ENCODE measurements around the gene C16orf46. TPM values are rescaled to one million over a fixed set of nuclear protein-coding genes. Genes with fewer than 3 reads are reported as not detected.
A peak's percentile ranks its signal among the peaks of the same experiment; 100 is the strongest.

C16orf46 gene
- total and polyA plus RNA-seq, 9 of the 15 experiments (the other 6 are each of a cell fraction or from before 2014, with no cell fraction given) = 0.10 to 0.98 (median 0.41) TPM; not detected in 1

DNA sequence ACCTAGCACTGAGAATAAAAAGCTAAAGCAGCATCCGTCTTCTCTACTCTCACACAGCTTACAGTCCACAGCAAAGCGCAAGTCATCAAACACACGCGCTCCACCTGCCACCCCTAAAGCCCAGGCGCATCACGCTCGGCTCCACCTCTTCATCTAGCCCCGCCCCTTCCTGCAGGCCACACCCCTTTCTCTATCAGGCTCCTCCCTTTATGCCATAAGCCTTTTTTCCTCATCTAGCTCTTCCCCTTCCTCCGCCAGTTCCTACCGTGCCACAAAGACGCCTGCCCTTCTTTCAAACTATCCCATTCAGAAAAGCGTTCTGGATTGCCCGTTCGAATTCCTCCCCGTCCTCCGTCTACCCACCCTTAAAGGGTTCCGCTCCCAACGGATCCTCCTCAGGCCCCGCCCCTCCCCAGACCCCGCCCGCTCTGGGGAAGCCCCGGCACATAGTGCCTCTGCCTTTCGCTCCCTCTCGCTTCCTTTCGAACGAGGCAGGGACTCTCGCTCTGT lies 417 bp downstream of the C16orf46 start (continued):
- no peak for TF ChIP-seq GTF3C2 (IDR thresholded peaks at IDR 0.05; ENCODE audit: borderline replicate concordance, extremely low read depth, insufficient read length)
- TF ChIP-seq HDAC2 (IDR thresholded peaks at IDR 0.05) = no peak
- TF ChIP-seq, protein P1, sequence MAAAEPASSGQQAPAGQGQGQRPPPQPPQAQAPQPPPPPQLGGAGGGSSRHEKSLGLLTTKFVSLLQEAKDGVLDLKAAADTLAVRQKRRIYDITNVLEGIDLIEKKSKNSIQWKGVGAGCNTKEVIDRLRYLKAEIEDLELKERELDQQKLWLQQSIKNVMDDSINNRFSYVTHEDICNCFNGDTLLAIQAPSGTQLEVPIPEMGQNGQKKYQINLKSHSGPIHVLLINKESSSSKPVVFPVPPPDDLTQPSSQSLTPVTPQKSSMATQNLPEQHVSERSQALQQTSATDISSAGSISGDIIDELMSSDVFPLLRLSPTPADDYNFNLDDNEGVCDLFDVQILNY (CRISPR knock-in tag; IDR thresholded peaks at IDR 0.05) = no peak
- no peak for TF ChIP-seq MBD2 (IDR thresholded peaks at IDR 0.05; ENCODE audit: borderline replicate concordance, low read depth)
- no peak for TF ChIP-seq RFX7 (CRISPR knock-in tag; IDR thresholded peaks at IDR 0.05)
- peak; percentile 71 for TF ChIP-seq NFE2 (IDR thresholded peaks at IDR 0.05; ENCODE audit: low read depth)
- TF ChIP-seq NR2F6 (CRISPR knock-in tag; IDR thresholded peaks at IDR 0.05) = no peak
- peak; percentile 77; the same call in 1 of the 2 replicates for TF ChIP-seq HLTF (IDR thresholded peaks at IDR 0.05)
- TF ChIP-seq NCOA4 (IDR thresholded peaks at IDR 0.05; ENCODE audit: partially characterized antibody) = no peak
- no peak for TF ChIP-seq DEAF1 (CRISPR knock-in tag; IDR thresholded peaks at IDR 0.05)
- no peak for TF ChIP-seq RAD51 (IDR thresholded peaks at IDR 0.05; ENCODE audit: borderline replicate concordance, low read depth)
- no peak for TF ChIP-seq JUN (IDR thresholded peaks at IDR 0.05; ENCODE audit: borderline replicate concordance, low read depth, low read length)
- TF ChIP-seq JUN (CRISPR knock-in tag; IDR thresholded peaks at IDR 0.05; ENCODE audit: borderline replicate concordance) = no peak
- TF ChIP-seq POU5F1 (IDR thresholded peaks at IDR 0.05; ENCODE audit: borderline replicate concordance, low read depth, low read length, partially characterized antibody) = no peak
- no peak for TF ChIP-seq ZFP36 (IDR thresholded peaks at IDR 0.05; ENCODE audit: low read depth, low read length, partially characterized antibody)
- TF ChIP-seq SREBF2 (CRISPR knock-in tag; IDR thresholded peaks at IDR 0.05) = no peak
- no peak for TF ChIP-seq GTF2E2 (tag; IDR thresholded peaks at IDR 0.05)
- TF ChIP-seq NFIC (IDR thresholded peaks at IDR 0.05) = no peak
- no peak for TF ChIP-seq NR1H2 (CRISPR knock-in tag; IDR thresholded peaks at IDR 0.05)
- no peak for TF ChIP-seq FOXA1 (IDR thresholded peaks at IDR 0.05; ENCODE audit: borderline replicate concordance)
